Measurements from ENCODE around the gene SPINK8.

The SPINK8 gene

GRCh38 chr3:48289659-48290058 is 43.8 kb downstream of the SPINK8 start:
- H3K4me3 ChIP-seq (ENCODE audit: low read depth, low read length, poor library complexity, severe bottlenecking), result no peak overlapping the region
- no peak overlapping the region for H2AFZ ChIP-seq (ENCODE audit: low read length)
- H3K4me2 ChIP-seq (ENCODE audit: low read length), result no peak overlapping the region
- H3K27me3 ChIP-seq (ENCODE audit: insufficient read depth, low read length), result no peaks in the 10 kb centered on the region
- H3K9ac ChIP-seq (ENCODE audit: low read length), result no peak overlapping the region
- TF ChIP-seq CTCF (IDR thresholded peaks at IDR 0.05; ENCODE audit: low read length) (no peak), EZH2 (IDR thresholded peaks at IDR 0.05; ENCODE audit: borderline replicate concordance, low read length) (no peak)
- no peaks in the 10 kb centered on the region for H3K9me3 ChIP-seq (ENCODE audit: low read length)
- H3F3A ChIP-seq (ENCODE audit: insufficient read depth, low read length), result no peaks in the 10 kb centered on the region
- peaks cover 36% of the 10 kb centered on the region for H3K36me3 ChIP-seq (ENCODE audit: insufficient read depth, low read length)
- no peaks in the 10 kb centered on the region for H3K4me1 ChIP-seq (ENCODE audit: insufficient read depth, low read length, severe bottlenecking)
- no peaks in the 10 kb centered on the region for H3K9me2 ChIP-seq (ENCODE audit: low read depth, low read length)
- no peaks in the 10 kb centered on the region for H3K79me2 ChIP-seq (ENCODE audit: insufficient read depth, low read length)
- H3K27ac ChIP-seq (ENCODE audit: low read depth, low read length, poor library complexity, severe bottlenecking), result no peak overlapping the region
- no peaks in the 10 kb centered on the region for H4K20me1 ChIP-seq (ENCODE audit: insufficient read depth, low read length)

- TF ChIP-seq CTCF (IDR thresholded peaks at IDR 0.05; ENCODE audit: low read length), result no peak
- TF ChIP-seq EZH2 (IDR thresholded peaks at IDR 0.05; ENCODE audit: borderline replicate concordance, low read length), result no peak
- H3K9ac ChIP-seq (ENCODE audit: low read length), result no peak overlapping the region
- no peak overlapping the region for H3K4me2 ChIP-seq (ENCODE audit: low read length)
- no peaks in the 10 kb centered on the region for H3K9me2 ChIP-seq (ENCODE audit: low read depth, low read length)
- H3K4me3 ChIP-seq (ENCODE audit: low read depth, low read length, poor library complexity, severe bottlenecking), result no peak overlapping the region
- no peaks in the 10 kb centered on the region for H3K79me2 ChIP-seq (ENCODE audit: insufficient read depth, low read length)
- no peaks in the 10 kb centered on the region for H3K4me1 ChIP-seq (ENCODE audit: insufficient read depth, low read length, severe bottlenecking)
- H3F3A ChIP-seq (ENCODE audit: insufficient read depth, low read length), result no peaks in the 10 kb centered on the region
- no peak overlapping the region for H3K27ac ChIP-seq (ENCODE audit: low read depth, low read length, poor library complexity, severe bottlenecking)
- H2AFZ ChIP-seq (ENCODE audit: low read length), result no peak overlapping the region
- no peaks in the 10 kb centered on the region for H3K9me3 ChIP-seq (ENCODE audit: low read length)
- H3K36me3 ChIP-seq (ENCODE audit: insufficient read depth, low read length), result peaks cover 10% of the 10 kb centered on the region; the same call in 1 of the 2 replicates
- no peaks in the 10 kb centered on the region for H4K20me1 ChIP-seq (ENCODE audit: insufficient read depth, low read length)
- no peaks in the 10 kb centered on the region for H3K27me3 ChIP-seq (ENCODE audit: insufficient read depth, low read length)
These were observed 46.4 kb downstream of the SPINK8 start for GRCh38 chr3:48287034-48287433.

- Histone ChIP-seq H3K9me2 (ENCODE audit: low read depth, low read length) (no peaks in the 10 kb centered on the region), H3K9me3 (ENCODE audit: low read length) (no peaks in the 10 kb centered on the region), H3K27me3 (ENCODE audit: insufficient read depth, low read length) (no peaks in the 10 kb centered on the region), H3F3A (ENCODE audit: insufficient read depth, low read length) (no peaks in the 10 kb centered on the region), H3K27ac (ENCODE audit: low read depth, low read length, poor library complexity, severe bottlenecking) (no peak overlapping the region), H3K36me3 (ENCODE audit: insufficient read depth, low read length) (peaks cover 8% of the 10 kb centered on the region; the same call in 1 of the 2 replicates), H3K79me2 (ENCODE audit: insufficient read depth, low read length) (no peaks in the 10 kb centered on the region), H3K4me1 (ENCODE audit: insufficient read depth, low read length, severe bottlenecking) (no peaks in the 10 kb centered on the region), H2AFZ (ENCODE audit: low read length) (no peak overlapping the region), H4K20me1 (ENCODE audit: insufficient read depth, low read length) (no peaks in the 10 kb centered on the region), H3K4me2 (ENCODE audit: low read length) (no peak overlapping the region), H3K4me3 (ENCODE audit: low read depth, low read length, poor library complexity, severe bottlenecking) (no peak overlapping the region), H3K9ac (ENCODE audit: low read length) (no peak overlapping the region)
- TF ChIP-seq EZH2 (IDR thresholded peaks at IDR 0.05; ENCODE audit: borderline replicate concordance, low read length), result no peak
- TF ChIP-seq CTCF (IDR thresholded peaks at IDR 0.05; ENCODE audit: low read length), result no peak
These were observed 47.2 kb downstream of the SPINK8 start for GRCh38 chr3:48286308-48286707.

Measured in OCI-LY1 (cell line).